Peyer's patch (tissue), 4 donors: ENCODE results near the gene PLEKHA3. TPM values are rescaled to one million over a fixed set of nuclear protein-coding genes. Genes with fewer than 3 reads are reported as not detected.
A peak's percentile ranks its signal among the peaks of the same experiment; 100 is the strongest.

Experiments used
- DNase-seq, 3 donors: peaks; one replicate each; pipeline ENCODE4 v3.0.0-alpha.2; 2017 to 2019
- H3K27ac ChIP-seq, 4 donors: fragments of 200-600 bp; sonication (generic); one replicate each; pipeline ENCODE4 v1.5.1; 2016 to 2019
- H3K27me3 ChIP-seq, 2 donors: fragments of 200-600 bp; sonication (generic); one replicate each; pipeline ENCODE4 v1.5.1; 2019
- H3K36me3 ChIP-seq, 3 donors: fragments of 200-600 bp; sonication (generic); one replicate each; pipeline ENCODE4 v1.5.1; 2016 to 2019
- H3K4me1 ChIP-seq, 4 donors: fragments of 200-600 bp; sonication (generic); one replicate each; pipeline ENCODE4 v1.5.1; 2016 to 2019
- H3K4me3 ChIP-seq, 4 donors: fragments of 200-600 bp; sonication (generic); 1 replicate in 3 of 4; 2 replicates in 1 of 4; pipeline ENCODE4 v1.5.1; 2016 to 2019; ENCODE audit warnings: mild to moderate bottlenecking in 1 of 4
- H3K9me3 ChIP-seq, 4 donors: fragments of 200-600 bp; sonication (generic); one replicate each; pipeline ENCODE4 v1.5.1; 2016 to 2019; ENCODE audit warnings: mild to moderate bottlenecking in 1 of 4
- POLR2A ChIP-seq, 2 donors: fragments of 450-650 bp; IDR thresholded peaks; one replicate each; pipeline ENCODE4 v1.5.1; 2017; ENCODE audit warnings: antibody characterized with exemption in 2 of 2, mild to moderate bottlenecking in 2 of 2, moderate library complexity in 2 of 2
- total RNA-seq, 4 donors: library from RNA; depleted of rRNA; stranded (reverse); fragments of >200 nt; gene quantifications; one replicate each; pipeline ENCODE4 v1.1.0, GENCODE V29; 2016
- TF ChIP-seq, protein P1 (sequence below), 6 experiments: fragments of 450-650 bp in 4 of 6; fragments of 200-600 bp in 2 of 6; sonication (generic) in 1 of 6; IDR thresholded peaks; one replicate each; pipeline ENCODE4 v1.5.1; 2017 to 2019; ENCODE audit warnings: antibody characterized with exemption in 6 of 6, mild to moderate bottlenecking in 3 of 6, moderate library complexity in 1 of 6

Gene PLEKHA3
- total RNA-seq, 4 donors from 2014 or later = 7.4 to 13.3 (median 8.6) TPM

DNA sequence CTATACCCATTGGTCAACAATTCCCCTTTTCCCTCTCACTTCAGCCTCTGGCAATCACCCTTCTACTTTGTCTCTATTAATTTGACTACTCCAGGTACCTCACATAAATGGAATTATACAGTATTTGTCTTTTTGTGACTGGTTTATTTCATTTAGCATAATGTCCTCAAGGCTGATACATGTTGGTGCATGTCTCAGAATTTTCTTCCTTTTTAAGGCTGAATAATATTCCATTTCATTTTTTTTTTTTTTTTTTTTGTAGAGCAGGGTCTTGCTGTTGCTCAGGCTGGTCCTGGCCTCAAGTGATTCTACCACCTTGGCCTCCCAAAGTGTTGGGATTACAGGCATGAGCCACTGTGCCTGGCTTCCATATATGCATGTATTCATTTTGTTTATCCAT is 3.8 kb upstream of the PLEKHA3 start:
- H3K9me3 ChIP-seq = no peaks in the 10 kb centered on the region
- no peak for TF ChIP-seq POLR2A (IDR thresholded peaks at IDR 0.05)
- TF ChIP-seq, protein P1, sequence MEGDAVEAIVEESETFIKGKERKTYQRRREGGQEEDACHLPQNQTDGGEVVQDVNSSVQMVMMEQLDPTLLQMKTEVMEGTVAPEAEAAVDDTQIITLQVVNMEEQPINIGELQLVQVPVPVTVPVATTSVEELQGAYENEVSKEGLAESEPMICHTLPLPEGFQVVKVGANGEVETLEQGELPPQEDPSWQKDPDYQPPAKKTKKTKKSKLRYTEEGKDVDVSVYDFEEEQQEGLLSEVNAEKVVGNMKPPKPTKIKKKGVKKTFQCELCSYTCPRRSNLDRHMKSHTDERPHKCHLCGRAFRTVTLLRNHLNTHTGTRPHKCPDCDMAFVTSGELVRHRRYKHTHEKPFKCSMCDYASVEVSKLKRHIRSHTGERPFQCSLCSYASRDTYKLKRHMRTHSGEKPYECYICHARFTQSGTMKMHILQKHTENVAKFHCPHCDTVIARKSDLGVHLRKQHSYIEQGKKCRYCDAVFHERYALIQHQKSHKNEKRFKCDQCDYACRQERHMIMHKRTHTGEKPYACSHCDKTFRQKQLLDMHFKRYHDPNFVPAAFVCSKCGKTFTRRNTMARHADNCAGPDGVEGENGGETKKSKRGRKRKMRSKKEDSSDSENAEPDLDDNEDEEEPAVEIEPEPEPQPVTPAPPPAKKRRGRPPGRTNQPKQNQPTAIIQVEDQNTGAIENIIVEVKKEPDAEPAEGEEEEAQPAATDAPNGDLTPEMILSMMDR (IDR thresholded peaks at IDR 0.05) = no peak
- peaks cover 0 to 13% (median 5%) of the 10 kb centered on the region in 4 donors for H3K4me1 ChIP-seq
- no peaks in the 10 kb centered on the region for H3K27me3 ChIP-seq
- H3K36me3 ChIP-seq = no peaks in the 10 kb centered on the region
- no peak overlapping the region for H3K27ac ChIP-seq
- no peak overlapping the region for H3K4me3 ChIP-seq
- DNase-seq = no peak

GRCh38 chr2:178477443-178478129 is 2.7 kb upstream of the PLEKHA3 start:
- TF ChIP-seq POLR2A (IDR thresholded peaks at IDR 0.05) = no peak
- TF ChIP-seq, protein P1 (IDR thresholded peaks at IDR 0.05) = no peak
- peak overlapping the region in 3 of 4 donors; percentile 91 to 96 (median 94) for H3K27ac ChIP-seq

GRCh38 chr2:178478130-178478438 is 2.2 kb upstream of the PLEKHA3 start:
- Histone ChIP-seq H3K27ac (peak overlapping the region; percentile 91 to 96 (median 95)), H3K9me3 (no peaks in the 10 kb centered on the region), H3K4me3 (peak overlapping the region; percentile 47 to 76 (median 63)), H3K36me3 (no peaks in the 10 kb centered on the region), H3K27me3 (no peaks in the 10 kb centered on the region), H3K4me1 (peaks cover 0 to 27% (median 15%) of the 10 kb centered on the region in 4 donors)
- TF ChIP-seq, protein P1 (IDR thresholded peaks at IDR 0.05) = no peak
- TF ChIP-seq POLR2A (IDR thresholded peaks at IDR 0.05) = no peak
- DNase-seq = no peak

More at GRCh38 chr2:178477443-178478129, 2.7 kb upstream of the PLEKHA3 start:
- Histone ChIP-seq H3K36me3 (no peaks in the 10 kb centered on the region), H3K4me3 (peak overlapping the region; percentile 47 to 76 (median 63)), H3K4me1 (peaks cover 0 to 24% (median 13%) of the 10 kb centered on the region in 4 donors), H3K27me3 (no peaks in the 10 kb centered on the region), H3K9me3 (no peaks in the 10 kb centered on the region)
- DNase-seq = no peak

DNA sequence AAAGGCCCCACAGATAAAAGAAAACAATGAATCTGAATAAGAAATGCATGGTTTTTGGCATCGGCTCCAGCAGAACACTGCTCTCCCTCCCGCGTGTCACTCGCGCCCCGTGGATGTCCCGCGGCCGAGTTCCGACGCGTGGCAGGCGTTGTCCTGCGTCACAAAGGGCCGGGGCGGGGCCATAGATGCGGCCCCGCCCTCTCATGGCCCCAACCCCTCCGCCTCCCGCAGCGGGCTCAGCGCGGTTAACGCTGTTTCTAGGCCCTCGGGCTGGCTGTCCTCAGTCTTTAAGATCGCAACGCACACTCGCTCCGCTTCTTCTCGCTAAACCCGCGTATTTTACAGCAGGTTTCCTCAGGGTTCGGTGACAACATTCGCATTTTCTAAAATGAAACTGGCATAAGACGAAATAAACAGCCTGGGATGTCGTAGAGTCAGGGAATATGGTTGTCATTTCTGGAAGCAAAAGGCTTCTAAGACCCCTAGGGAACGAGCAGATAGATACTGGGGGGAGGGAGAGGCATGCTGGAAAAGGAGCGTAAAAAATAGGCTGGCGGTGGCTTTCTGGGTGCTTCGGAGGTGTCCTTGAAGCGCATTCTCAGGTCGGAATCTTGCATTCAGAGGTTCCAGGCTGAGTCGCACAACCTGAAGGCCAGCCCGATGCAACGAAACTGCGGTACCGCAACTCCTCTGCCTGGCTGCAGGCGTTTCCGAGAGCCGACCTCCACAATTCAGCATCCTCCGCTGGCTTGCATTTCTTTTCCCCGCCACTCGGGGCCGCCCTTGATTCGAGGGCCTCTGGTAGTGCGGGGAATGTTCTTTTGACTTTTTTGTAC is 1.6 kb upstream of the PLEKHA3 start, which contains the start of gene FKBP7:
FKBP7 (minus strand) TSS at position 162 of the 836 bp plus-strand sequence; CDS start at position 61, 101 bp downstream.
- peak; percentile 89 to 95 (median 91) for DNase-seq
- no peaks in the 10 kb centered on the region for H3K36me3 ChIP-seq
- peak within 1 kb of the TSS; percentile 91 to 96 (median 95) for H3K27ac ChIP-seq
- no peaks in the 10 kb centered on the region for H3K27me3 ChIP-seq
- peak within 1 kb of the TSS; percentile 47 to 76 (median 63) for H3K4me3 ChIP-seq
- TF ChIP-seq POLR2A (IDR thresholded peaks at IDR 0.05) = peak in 1 of 2 donors; percentile 61
- TF ChIP-seq, protein P1 (IDR thresholded peaks at IDR 0.05) = peak; percentile 27 to 81 (median 69)
- no peaks in the 10 kb centered on the region for H3K9me3 ChIP-seq
- peaks cover 0 to 28% (median 17%) of the 10 kb centered on the region in 4 donors for H3K4me1 ChIP-seq

DNA sequence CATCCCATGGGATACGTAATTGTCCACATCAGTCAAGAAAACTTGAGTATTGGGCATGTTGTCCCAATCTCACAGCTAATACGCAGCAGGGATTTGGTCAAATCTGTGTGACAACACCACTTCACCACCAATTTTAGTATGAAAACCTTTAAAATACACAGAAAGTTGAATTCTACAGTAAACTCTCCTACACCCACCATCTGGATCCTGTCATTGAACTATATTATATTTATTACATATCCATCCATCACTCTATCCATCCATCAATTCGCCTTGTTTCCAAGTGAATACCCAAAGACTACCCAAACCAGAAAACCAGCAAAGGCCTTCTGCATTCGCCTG is 1.0 kb upstream of the PLEKHA3 start:
- DNase-seq = no peak
- H3K27me3 ChIP-seq = no peaks in the 10 kb centered on the region
- H3K27ac ChIP-seq = peak overlapping the region; percentile 91 to 96 (median 95)
- H3K4me3 ChIP-seq = peak overlapping the region; percentile 47 to 76 (median 63)
- peaks cover 0 to 34% (median 17%) of the 10 kb centered on the region in 4 donors for H3K4me1 ChIP-seq
- TF ChIP-seq POLR2A (IDR thresholded peaks at IDR 0.05) = no peak
- TF ChIP-seq, protein P1 (IDR thresholded peaks at IDR 0.05) = no peak
- H3K36me3 ChIP-seq = no peaks in the 10 kb centered on the region
- H3K9me3 ChIP-seq = no peaks in the 10 kb centered on the region
